HCT116 (cell line): ENCODE data around the gene POLR3H. TPM values are rescaled to one million over a fixed set of nuclear protein-coding genes. Genes with fewer than 3 reads are reported as not detected.

Experiments used
- ATAC-seq: fragments of 200-7000 bp; cut with Tn5 transposase; 2 replicates; pipeline ENCODE4 v1.9.1; 2020; ENCODE audit warnings: mild to moderate bottlenecking, moderate library complexity
- BruUV-seq: library from RNA; stranded (reverse); fragments of 400-500 nt; replicated peaks from 2 replicates; lab custom pipeline; 2021; lab: Mats Ljungman, UMichigan
- CTCF ChIA-PET: fragments of 300-600 bp; sonication (Branson Sonifier 250); formaldehyde crosslinking; loops from one replicate; lab custom pipeline; 2021; ENCODE audit warnings: antibody characterized with exemption; lab: Charles Lee
- POLR2A ChIA-PET: fragments of 300-600, 350-600 bp; sonication (Branson Sonifier 250); formaldehyde crosslinking; loops from one replicate; lab custom pipeline; 2021; ENCODE audit warnings: antibody characterized with exemption; lab: Charles Lee
- RAD21 ChIA-PET, 2 experiments: fragments of 300-600 bp; sonication (Branson Sonifier 250); formaldehyde crosslinking; loops; one replicate each; lab custom pipeline; 2023; ENCODE audit warnings: low total read pairs in 2 of 2; ENCODE audit not compliant: uncharacterized antibody in 2 of 2, unreplicated experiment in 2 of 2, low non-redundant PET in 1 of 2; lab: Charles Lee
- DNase-seq: peaks from one replicate; pipeline ENCODE4 v3.0.0-alpha.2; 2010; ENCODE audit warnings: low read depth, low spot score
- H2AFZ ChIP-seq: fragments of 200-600 bp; shearing (Covaris generic), sonication (generic); 2 replicates; pipeline ENCODE4 v1.6.1; 2017; ENCODE audit warnings: low read depth, mixed run types, mixed read lengths, antibody characterized with exemption, low read length; ENCODE audit not compliant: poor library complexity, severe bottlenecking
- H3K27ac ChIP-seq: 2 replicates; pipeline ENCODE4 v1.5.1; 2012; ENCODE audit warnings: low read depth, low read length
- H3K27me3 ChIP-seq: fragments of 200-600 bp; sonication (generic); 2 replicates; pipeline ENCODE4 v1.6.1; 2016; ENCODE audit warnings: mixed run types, low read length, mixed read lengths; ENCODE audit not compliant: insufficient read depth
- H3K36me3 ChIP-seq, 2 experiments: fragments of 200-500 bp in 1 of 2; fragments of 200-600 bp in 1 of 2; sonication (Bioruptor generic) in 1 of 2; sonication (generic) in 1 of 2; 2 replicates each; pipeline versions ENCODE4 v1.5.1 to v1.6.1; 2014 to 2016; ENCODE audit warnings: low read length in 2 of 2, inconsistent platforms in 1 of 2, mixed read lengths in 1 of 2, mixed run types in 1 of 2; ENCODE audit not compliant: insufficient read depth in 2 of 2, control insufficient read depth in 1 of 2
- H3K4me1 ChIP-seq, 2 experiments: fragments of 200-600 bp in 1 of 2; sonication (generic) in 1 of 2; 2 replicates each; pipeline versions ENCODE4 v1.5.1 to v1.6.1; 2012 to 2017; ENCODE audit warnings: low read length in 2 of 2, inconsistent platforms in 1 of 2, mild to moderate bottlenecking in 1 of 2, mixed read lengths in 1 of 2, mixed run types in 1 of 2, moderate library complexity in 1 of 2; ENCODE audit not compliant: insufficient read depth in 2 of 2, control insufficient read depth in 1 of 2
- H3K4me2 ChIP-seq: fragments of 200-600 bp; sonication (generic); 2 replicates; pipeline ENCODE4 v1.6.1; 2017; ENCODE audit warnings: mixed run types, low read length, mixed read lengths
- H3K4me3 ChIP-seq, 2 experiments: fragments of 200-600 bp in 1 of 2; sonication (generic) in 1 of 2; replicated peaks in 1 of 2; 2 replicates each; pipeline ENCODE4 v1.5.1; 2011 to 2016; ENCODE audit warnings: low read length in 2 of 2, control low read depth in 1 of 2, low read depth in 1 of 2, mild to moderate bottlenecking in 1 of 2, mixed read lengths in 1 of 2, mixed run types in 1 of 2
- H3K79me2 ChIP-seq: fragments of 200-600 bp; sonication (generic); 2 replicates; pipeline ENCODE4 v1.6.1; 2017; ENCODE audit warnings: mild to moderate bottlenecking, mixed run types, low read length, moderate library complexity, mixed read lengths; ENCODE audit not compliant: insufficient read depth
- H3K9ac ChIP-seq: fragments of 200-600 bp; sonication (generic); 2 replicates; pipeline ENCODE4 v1.6.1; 2016; ENCODE audit warnings: low read length, mixed read lengths
- H3K9me2 ChIP-seq: fragments of 200-600 bp; sonication (generic), shearing (Covaris generic); 2 replicates; pipeline ENCODE4 v1.6.1; 2017; ENCODE audit warnings: mixed run types, mild to moderate bottlenecking, moderate library complexity; ENCODE audit not compliant: insufficient read depth
- H3K9me3 ChIP-seq, 2 experiments: fragments of 200-500 bp in 1 of 2; fragments of 200-600 bp in 1 of 2; sonication (Bioruptor generic) in 1 of 2; sonication (generic) in 1 of 2; 2 replicates each; pipeline ENCODE4 v1.6.1; 2014 to 2017; ENCODE audit warnings: low read length in 2 of 2, mixed read lengths in 2 of 2, inconsistent platforms in 1 of 2, low read depth in 1 of 2, mild to moderate bottlenecking in 1 of 2, mixed run types in 1 of 2, moderate library complexity in 1 of 2; ENCODE audit not compliant: control insufficient read depth in 1 of 2, insufficient read depth in 1 of 2
- H4K20me1 ChIP-seq: fragments of 200-600 bp; sonication (generic), shearing (Covaris generic); 2 replicates; pipeline ENCODE4 v1.6.1; 2017; ENCODE audit warnings: mixed run types, mild to moderate bottlenecking, moderate library complexity; ENCODE audit not compliant: insufficient read depth
- FOSL1 ChIP-seq: IDR thresholded peaks from 2 replicates; pipeline ENCODE4 v1.6.1; 2012; ENCODE audit warnings: low read depth
- JUND ChIP-seq: IDR thresholded peaks from 2 replicates; pipeline ENCODE4 v1.6.1; 2012
- SP1 ChIP-seq: IDR thresholded peaks from 2 replicates; pipeline ENCODE4 v1.6.1; 2012; ENCODE audit warnings: low read depth
- SRF ChIP-seq: IDR thresholded peaks from 2 replicates; pipeline ENCODE4 v1.6.1; 2012; ENCODE audit warnings: low read depth
- TCF7L2 ChIP-seq: IDR thresholded peaks from 2 replicates; pipeline ENCODE4 v1.7.0; 2011; ENCODE audit warnings: borderline replicate concordance, inconsistent platforms; ENCODE audit not compliant: insufficient read depth, insufficient read length; ENCODE audit errors: extremely low read depth
- ZFX ChIP-seq: fragments of 450-650 bp; IDR thresholded peaks from 2 replicates; pipeline ENCODE4 v1.6.1; 2017
- ZNF274 ChIP-seq: fragments of 200-500 bp; sonication (Bioruptor generic); IDR thresholded peaks from 2 replicates; pipeline ENCODE4 v1.6.1; 2014; ENCODE audit warnings: mild to moderate bottlenecking, low read depth, low read length, inconsistent platforms
- intact Hi-C: fragments of 100-400 bp; cut with micrococcal nuclease; formaldehyde crosslinking; loops from 2 replicates; pipeline ENCODE4 v1.10.0; 2022
- total RNA-seq: library from RNA; stranded (reverse); gene quantifications from one replicate; pipeline ENCODE4 v1.2.1, GENCODE V29; 2021; ENCODE audit not compliant: unreplicated experiment
- TF ChIP-seq, protein P1 (sequence below): IDR thresholded peaks from 2 replicates; pipeline ENCODE4 v1.6.1; 2012; ENCODE audit warnings: low read depth
- TF ChIP-seq, protein P2 (sequence below): IDR thresholded peaks from 2 replicates; pipeline ENCODE4 v1.6.1; 2011; ENCODE audit warnings: mild to moderate bottlenecking, low read length, moderate library complexity; ENCODE audit not compliant: insufficient replicate concordance; ENCODE audit errors: extremely low read depth
- TF ChIP-seq, protein P3 (sequence below): IDR thresholded peaks from 2 replicates; pipeline ENCODE4 v1.6.1; 2012

POLR3H gene
- total RNA-seq, 1 experiment from 2014 or later = 62.1 TPM

DNA sequence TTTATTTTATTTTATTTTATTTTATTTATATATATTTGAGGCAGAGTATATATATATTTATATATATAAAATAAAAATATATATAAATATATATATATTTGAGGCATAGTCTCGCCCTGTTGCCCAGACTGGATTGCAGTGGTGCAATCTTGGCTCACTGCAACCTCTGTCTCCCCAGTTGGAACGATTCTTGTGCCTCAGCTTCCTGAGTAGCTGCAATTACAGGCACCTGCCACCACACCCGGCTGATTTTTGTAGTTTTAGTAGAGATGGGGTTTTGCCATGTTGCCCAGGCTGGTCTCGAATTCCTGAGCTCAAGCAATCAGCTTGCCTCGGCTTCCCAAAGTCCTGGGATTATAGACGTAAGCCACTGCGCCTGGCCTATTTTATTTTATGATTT lies 44.0 kb downstream of the POLR3H start (continued):
- TF ChIP-seq, protein P1, sequence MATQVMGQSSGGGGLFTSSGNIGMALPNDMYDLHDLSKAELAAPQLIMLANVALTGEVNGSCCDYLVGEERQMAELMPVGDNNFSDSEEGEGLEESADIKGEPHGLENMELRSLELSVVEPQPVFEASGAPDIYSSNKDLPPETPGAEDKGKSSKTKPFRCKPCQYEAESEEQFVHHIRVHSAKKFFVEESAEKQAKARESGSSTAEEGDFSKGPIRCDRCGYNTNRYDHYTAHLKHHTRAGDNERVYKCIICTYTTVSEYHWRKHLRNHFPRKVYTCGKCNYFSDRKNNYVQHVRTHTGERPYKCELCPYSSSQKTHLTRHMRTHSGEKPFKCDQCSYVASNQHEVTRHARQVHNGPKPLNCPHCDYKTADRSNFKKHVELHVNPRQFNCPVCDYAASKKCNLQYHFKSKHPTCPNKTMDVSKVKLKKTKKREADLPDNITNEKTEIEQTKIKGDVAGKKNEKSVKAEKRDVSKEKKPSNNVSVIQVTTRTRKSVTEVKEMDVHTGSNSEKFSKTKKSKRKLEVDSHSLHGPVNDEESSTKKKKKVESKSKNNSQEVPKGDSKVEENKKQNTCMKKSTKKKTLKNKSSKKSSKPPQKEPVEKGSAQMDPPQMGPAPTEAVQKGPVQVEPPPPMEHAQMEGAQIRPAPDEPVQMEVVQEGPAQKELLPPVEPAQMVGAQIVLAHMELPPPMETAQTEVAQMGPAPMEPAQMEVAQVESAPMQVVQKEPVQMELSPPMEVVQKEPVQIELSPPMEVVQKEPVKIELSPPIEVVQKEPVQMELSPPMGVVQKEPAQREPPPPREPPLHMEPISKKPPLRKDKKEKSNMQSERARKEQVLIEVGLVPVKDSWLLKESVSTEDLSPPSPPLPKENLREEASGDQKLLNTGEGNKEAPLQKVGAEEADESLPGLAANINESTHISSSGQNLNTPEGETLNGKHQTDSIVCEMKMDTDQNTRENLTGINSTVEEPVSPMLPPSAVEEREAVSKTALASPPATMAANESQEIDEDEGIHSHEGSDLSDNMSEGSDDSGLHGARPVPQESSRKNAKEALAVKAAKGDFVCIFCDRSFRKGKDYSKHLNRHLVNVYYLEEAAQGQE = no peak
- no peak for TF ChIP-seq ZNF274
- TF ChIP-seq TCF7L2 = no peak
- no peak for TF ChIP-seq FOSL1
- TF ChIP-seq ZFX = no peak
- TF ChIP-seq, protein P2, sequence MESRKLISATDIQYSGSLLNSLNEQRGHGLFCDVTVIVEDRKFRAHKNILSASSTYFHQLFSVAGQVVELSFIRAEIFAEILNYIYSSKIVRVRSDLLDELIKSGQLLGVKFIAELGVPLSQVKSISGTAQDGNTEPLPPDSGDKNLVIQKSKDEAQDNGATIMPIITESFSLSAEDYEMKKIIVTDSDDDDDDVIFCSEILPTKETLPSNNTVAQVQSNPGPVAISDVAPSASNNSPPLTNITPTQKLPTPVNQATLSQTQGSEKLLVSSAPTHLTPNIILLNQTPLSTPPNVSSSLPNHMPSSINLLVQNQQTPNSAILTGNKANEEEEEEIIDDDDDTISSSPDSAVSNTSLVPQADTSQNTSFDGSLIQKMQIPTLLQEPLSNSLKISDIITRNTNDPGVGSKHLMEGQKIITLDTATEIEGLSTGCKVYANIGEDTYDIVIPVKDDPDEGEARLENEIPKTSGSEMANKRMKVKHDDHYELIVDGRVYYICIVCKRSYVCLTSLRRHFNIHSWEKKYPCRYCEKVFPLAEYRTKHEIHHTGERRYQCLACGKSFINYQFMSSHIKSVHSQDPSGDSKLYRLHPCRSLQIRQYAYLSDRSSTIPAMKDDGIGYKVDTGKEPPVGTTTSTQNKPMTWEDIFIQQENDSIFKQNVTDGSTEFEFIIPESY = no peak

DNA sequence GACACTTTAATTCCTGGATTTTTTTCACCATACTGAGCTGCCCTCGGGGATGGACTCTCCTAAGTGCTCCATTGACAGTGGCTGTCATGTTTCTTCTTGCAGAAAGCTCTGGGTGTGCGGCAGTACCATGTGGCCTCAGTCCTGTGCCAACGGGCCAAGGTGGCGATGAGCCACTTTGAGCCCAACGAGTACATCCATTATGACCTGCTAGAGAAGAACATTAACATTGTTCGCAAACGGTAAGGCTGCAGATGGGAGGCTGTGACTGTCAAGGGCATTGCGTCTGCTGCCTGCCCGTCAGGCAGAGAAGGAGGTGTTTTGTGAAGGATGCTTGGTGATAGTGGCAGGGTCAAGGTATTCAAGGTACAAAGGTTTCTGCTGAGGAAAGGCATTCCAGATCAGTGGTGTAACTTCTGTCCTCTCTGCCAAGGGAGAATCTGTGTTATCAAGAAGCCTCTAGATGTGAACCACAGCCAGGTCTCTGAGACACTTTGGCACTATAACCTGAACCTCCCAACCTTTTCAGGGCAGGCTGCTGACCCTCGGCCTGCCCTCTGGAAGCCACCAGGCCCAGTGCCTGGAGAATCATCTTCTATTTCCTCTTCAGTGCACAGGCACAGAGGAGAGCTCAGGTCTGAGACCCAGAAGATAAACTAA lies 44.5 kb downstream of the POLR3H start:
- H3K9ac ChIP-seq = no peak overlapping the region
- BruUV-seq = no TSS peak
- no peaks in the 10 kb centered on the region for H3K9me3 ChIP-seq
- DNase-seq = no peak
- TF ChIP-seq, protein P2 = no peak
- TF ChIP-seq SP1 (no peak), ZFX (no peak), JUND (no peak), TCF7L2 (no peak), SRF (no peak)
- TF ChIP-seq, protein P3, sequence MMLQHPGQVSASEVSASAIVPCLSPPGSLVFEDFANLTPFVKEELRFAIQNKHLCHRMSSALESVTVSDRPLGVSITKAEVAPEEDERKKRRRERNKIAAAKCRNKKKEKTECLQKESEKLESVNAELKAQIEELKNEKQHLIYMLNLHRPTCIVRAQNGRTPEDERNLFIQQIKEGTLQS = no peak
- CTCF ChIA-PET = interaction anchor here (1.4 to 1.9 kb wide), 2 partner anchors 96 to 98 kb away, joined by 7 to 24 read pairs; no protein-coding TSS in a partner anchor
- ATAC-seq = no peak
- H3K27me3 ChIP-seq = no peaks in the 10 kb centered on the region
- H3K9me2 ChIP-seq = no peaks in the 10 kb centered on the region
- intact Hi-C loops = no loop called here
- no peak overlapping the region for H3K4me2 ChIP-seq
- RAD21 ChIA-PET = no interaction called here
- peaks cover 3 to 12% of the 10 kb centered on the region in 2 experiments; a peak in 3 of 4 replicates for H3K36me3 ChIP-seq
- no peak overlapping the region for H3K4me3 ChIP-seq
- no peak overlapping the region for H2AFZ ChIP-seq
- no peak overlapping the region for H3K27ac ChIP-seq
- no peaks in the 10 kb centered on the region for H4K20me1 ChIP-seq
- H3K4me1 ChIP-seq = no peaks in the 10 kb centered on the region
- H3K79me2 ChIP-seq = peaks cover 65% of the 10 kb centered on the region
- POLR2A ChIA-PET = no interaction called here
